GM18909 (cell line): Measurements from ENCODE around the gene GNRHR.
"Not testable (repeated sequence)": the region's sequence is repeated elsewhere in the genome, so short reads cannot be mapped to it uniquely, and the experiment has no call there.

Experiments
- ATAC-seq: cut with Tn5 transposase; IDR thresholded peaks from one replicate; pipeline ENCODE4 v1.9.1; 2021; ENCODE audit warnings: mild to moderate bottlenecking; ENCODE audit not compliant: unreplicated experiment, poor library complexity

The GNRHR gene

DNA sequence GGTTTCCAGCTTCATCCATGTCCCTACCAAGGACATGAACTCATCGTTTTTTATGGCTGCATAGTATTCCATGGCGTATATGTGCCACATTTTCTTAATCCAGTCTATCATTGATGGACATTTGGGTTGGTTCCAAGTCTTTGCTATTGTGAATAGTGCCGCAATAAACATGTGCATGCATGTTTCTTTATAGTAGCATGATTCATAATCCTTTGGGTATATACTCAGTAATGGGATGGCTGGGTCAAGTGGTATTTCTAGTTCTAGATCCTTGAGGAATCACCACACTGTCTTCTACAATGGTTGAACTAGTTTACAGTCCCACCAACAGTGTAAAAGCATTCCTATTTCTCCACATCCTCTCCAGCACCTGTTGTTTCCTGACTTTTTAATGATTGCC, 23.7 kb downstream of the GNRHR start:
- not testable (repeated sequence) for ATAC-seq

GRCh38 chr4:67727124-67727850, 26.9 kb downstream of the GNRHR start:
- ATAC-seq = no peak

DNA sequence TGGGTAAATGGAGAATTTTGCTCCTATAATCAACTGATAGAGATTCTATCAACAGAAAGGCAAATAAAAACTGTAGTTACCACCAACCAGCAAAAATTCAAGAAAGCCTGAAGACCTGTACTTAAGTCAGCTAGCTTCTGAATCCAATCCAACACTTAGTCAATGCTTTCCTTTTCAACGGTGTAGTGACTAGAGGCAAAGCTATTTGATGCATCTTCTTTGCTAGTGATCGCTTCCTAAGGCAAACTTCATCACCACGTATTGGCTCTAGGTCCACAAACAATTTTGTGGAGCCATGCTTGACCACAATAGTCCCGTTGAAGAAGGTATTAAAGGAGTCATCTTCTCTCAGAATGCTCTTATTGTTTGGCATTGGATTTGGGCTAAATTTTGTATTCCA, 28.2 kb downstream of the GNRHR start:
- no peak for ATAC-seq

- ATAC-seq = no peak
These were observed 29.1 kb downstream of the GNRHR start for GRCh38 chr4:67725132-67725531.

DNA sequence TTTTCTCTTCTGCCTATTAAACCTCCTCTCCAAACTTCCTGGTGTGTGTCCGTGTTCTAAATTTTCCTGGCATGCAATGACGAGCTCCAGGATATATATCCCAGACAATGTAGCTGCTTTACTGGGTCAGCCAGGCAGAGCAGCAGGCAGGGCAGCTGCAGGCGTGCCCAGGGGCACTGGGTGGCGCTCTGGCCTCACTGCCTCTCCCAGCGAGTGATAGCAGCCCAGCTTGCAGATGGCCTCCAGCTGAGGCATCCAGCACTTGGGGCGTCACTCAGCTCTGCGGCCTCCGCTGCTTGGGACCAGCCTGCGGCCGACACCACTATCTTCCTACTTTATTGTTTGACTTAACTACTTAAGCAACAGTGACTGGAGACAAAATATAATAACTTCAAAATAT, 30.2 kb downstream of the GNRHR start:
- ATAC-seq = no peak

- no peak for ATAC-seq
These were observed 30.8 kb downstream of the GNRHR start for GRCh38 chr4:67723341-67723740.

- no peak for ATAC-seq
These were observed 32.2 kb downstream of the GNRHR start for GRCh38 chr4:67721770-67722597.

GRCh38 chr4:67721315-67721769, 32.8 kb downstream of the GNRHR start:
- no peak for ATAC-seq

- ATAC-seq = no peak
These were observed 34.1 kb downstream of the GNRHR start for GRCh38 chr4:67719953-67720617.

DNA sequence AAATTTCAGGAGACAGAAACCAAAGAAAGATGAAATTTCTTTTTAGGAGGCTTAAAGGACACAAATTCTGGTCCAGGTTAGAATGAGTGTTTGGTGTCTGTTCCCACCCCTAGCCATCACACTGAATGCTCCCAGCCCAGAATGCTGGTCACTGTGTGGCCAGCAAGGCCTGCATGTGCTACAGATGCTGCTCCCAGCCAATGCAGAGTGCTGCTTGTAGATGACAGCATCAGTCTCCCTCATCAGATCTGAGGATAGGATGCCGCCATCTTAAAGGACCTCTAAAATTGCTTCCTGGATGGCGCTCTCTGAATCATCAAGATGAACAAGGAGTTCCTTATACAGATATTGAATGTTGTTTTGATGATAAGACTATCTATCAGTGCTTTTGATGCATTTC, 35.3 kb downstream of the GNRHR start:
- ATAC-seq = no peak

GRCh38 chr4:67717586-67717985, 36.6 kb downstream of the GNRHR start:
- no peak for ATAC-seq

- no peak for ATAC-seq
These were observed 39.2 kb downstream of the GNRHR start for GRCh38 chr4:67714955-67715354.

GRCh38 chr4:67714248-67714583, 40.0 kb downstream of the GNRHR start:
- peak; percentile 66 for ATAC-seq

GRCh38 chr4:67713529-67714247, 40.5 kb downstream of the GNRHR start:
- no peak for ATAC-seq

DNA sequence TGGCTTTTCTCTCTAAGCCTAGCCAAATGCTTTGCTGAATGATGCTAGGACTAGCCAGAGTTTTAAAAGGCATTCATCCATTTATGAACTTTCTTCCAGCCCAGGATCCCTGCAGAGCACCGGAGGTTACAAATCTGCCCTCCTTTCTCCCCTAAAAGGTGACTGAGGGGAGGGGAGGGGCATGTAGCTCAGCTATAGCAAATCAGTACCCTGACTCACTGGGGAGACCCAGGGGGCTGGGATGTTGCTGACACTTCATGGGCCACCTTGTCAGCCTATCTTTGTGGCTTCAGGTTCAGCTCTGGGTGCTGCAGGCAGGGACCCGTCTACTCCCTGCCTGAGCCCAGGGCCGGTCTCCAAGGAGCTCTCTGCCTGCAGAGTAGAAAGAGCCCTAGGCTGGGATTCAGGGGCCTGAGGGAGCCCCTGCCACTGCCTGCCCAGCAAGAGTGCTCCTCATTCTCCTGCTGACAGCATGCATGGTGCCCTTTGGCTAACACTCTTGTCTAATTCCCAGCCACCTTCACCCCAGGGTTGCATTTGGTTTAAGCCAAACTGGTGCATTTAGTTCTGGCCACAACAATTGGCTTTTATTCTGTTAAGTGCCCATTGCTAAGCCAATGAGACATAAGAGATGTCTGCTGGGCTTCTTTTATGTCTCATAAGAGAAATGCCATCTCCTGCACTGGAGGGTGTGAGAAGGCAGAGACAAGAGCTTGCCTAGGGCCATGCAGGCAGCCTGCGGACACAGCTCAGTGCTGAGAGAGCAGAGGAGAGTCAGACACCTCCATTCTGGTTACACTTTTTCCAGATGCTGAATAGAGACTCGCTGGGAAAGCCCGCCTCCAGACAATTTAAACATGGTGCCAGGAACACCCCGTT, 41.3 kb downstream of the GNRHR start:
- ATAC-seq = no peak

DNA sequence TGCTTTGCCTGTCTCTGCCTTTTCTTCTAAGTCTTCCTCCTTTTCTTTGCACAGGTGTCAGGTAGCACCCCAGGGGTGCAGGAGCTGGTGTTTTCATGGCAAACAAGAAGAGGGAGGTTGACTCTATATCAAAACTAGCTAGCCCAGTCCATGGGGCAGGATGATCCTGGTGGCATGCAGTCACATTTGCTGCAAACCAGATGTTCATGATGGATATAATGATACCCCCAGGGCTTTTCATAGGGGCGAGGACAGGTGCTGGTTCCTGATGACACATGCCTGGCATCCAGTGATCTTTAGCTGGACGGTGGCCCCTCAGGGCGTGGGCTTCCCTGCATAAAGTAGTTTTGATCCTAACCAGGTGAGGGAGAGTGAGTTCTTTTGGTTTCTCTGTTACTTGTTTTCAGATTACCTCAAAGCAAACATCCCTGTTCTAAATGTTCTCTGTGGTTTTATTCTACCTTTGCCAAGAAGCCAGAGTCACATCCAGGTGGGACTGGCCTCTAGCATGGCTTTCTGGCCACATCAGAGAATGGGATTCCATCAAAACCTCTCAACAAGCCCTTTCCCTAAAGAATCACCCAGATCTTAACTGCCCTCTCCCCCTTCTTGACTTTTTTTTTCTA, 42.1 kb downstream of the GNRHR start:
- ATAC-seq = no peak

DNA sequence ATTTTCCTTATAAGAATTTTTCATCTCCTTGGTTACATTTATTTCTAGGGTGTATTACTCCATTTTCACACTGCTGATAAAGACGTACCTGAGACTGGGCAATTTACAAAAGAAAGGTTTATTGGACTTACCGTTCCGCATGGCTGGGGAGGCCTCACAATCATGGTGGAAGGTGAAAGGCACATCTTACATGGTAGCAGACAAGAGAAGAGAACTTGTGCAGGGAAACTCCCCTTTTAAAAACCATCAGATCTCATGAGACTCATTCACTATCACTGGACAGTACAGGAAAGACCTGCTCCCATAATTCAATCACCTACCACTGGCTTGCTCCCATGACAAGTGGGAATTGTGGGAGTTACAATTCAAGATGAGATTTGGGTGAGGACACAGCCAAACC, 47.5 kb downstream of the GNRHR start:
- ATAC-seq = not testable (repeated sequence)

- no peak for ATAC-seq
These were observed 49.3 kb downstream of the GNRHR start for GRCh38 chr4:67704843-67705242.

DNA sequence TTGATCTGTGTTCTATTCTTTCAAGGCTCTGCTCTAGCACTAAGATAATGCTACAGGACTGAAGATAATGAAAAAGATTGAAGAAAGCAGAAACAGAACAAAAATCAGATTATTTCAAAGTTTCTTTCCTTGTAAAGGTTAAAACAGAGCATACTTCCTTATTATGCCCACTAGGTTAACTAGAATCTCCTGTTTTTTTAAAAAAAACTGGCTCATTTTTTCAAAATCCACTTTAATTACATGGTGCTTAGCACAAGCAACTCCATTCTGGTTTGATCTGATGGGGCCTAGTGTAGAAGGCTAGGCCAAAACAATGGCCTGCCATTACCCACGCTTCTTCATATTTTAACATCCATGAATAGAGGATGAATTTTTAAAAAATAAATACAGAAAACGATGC, 52.0 kb downstream of the GNRHR start:
- no peak for ATAC-seq
